Activated CD8-positive, alpha-beta T cell treated with anti-CD3 and anti-CD28 coated beads for 36 hours (primary cell): ENCODE results near the gene PRKG1. TPM values are rescaled to one million over a fixed set of nuclear protein-coding genes. Genes with fewer than 3 reads are reported as not detected.

Experiments
- ATAC-seq: fragments of 200-7000 bp; cut with Tn5 transposase; one replicate; pipeline ENCODE4 v1.10.0; 2021; ENCODE audit warnings: mild to moderate bottlenecking, moderate library complexity
- CTCF ChIA-PET: fragments of 350-600 bp; sonication (Branson Sonifier 250); formaldehyde crosslinking; loops from one replicate; lab custom pipeline; 2021; ENCODE audit warnings: antibody characterized with exemption; lab: Charles Lee
- POLR2A ChIA-PET: fragments of 350-600 bp; sonication (Branson Sonifier 250); formaldehyde crosslinking; loops from one replicate; lab custom pipeline; 2021; ENCODE audit warnings: antibody characterized with exemption; lab: Charles Lee
- DNase-seq: peaks from one replicate; pipeline ENCODE4 v3.0.0-alpha.2; 2020
- H3K27ac Mint-ChIP-seq: one replicate; pipeline ENCODE4 v1.8.0; 2021; ENCODE audit warnings: mild to moderate bottlenecking, mixed read lengths
- H3K27me3 Mint-ChIP-seq: one replicate; pipeline ENCODE4 v1.8.0; 2021; ENCODE audit warnings: mixed read lengths
- H3K36me3 Mint-ChIP-seq: one replicate; pipeline ENCODE4 v1.8.0; 2021; ENCODE audit warnings: low read depth, mixed read lengths
- H3K4me1 Mint-ChIP-seq: one replicate; pipeline ENCODE4 v1.8.0; 2021; ENCODE audit warnings: low read depth, mixed read lengths
- H3K4me3 Mint-ChIP-seq: one replicate; pipeline ENCODE4 v1.8.0; 2021; ENCODE audit warnings: mild to moderate bottlenecking, moderate library complexity, mixed read lengths
- H3K9me3 Mint-ChIP-seq: one replicate; pipeline ENCODE4 v1.8.0; 2021; ENCODE audit warnings: mixed read lengths
- CTCF ChIP-seq: fragments of 200-600 bp; IDR thresholded peaks from one replicate; pipeline ENCODE4 v1.8.0; 2022; ENCODE audit warnings: antibody characterized with exemption, mild to moderate bottlenecking
- intact Hi-C: fragments of 100-400 bp; cut with micrococcal nuclease; formaldehyde crosslinking; loops from one replicate; pipeline ENCODE4 v1.10.0; 2022
- total RNA-seq, 2 experiments: library from RNA; stranded (reverse); gene quantifications; one replicate each; pipeline ENCODE4 v1.2.3, GENCODE V29; 2021

Gene PRKG1
- total RNA-seq, 2 experiments from 2014 or later, result not detected

GRCh38 chr10:51743146-51743545 is 668.9 kb downstream of the PRKG1 start:
- DNase-seq, result no peak
- no peak overlapping the region for H3K27ac Mint-ChIP-seq
- H3K4me3 Mint-ChIP-seq, result no peak overlapping the region
- no peak for TF ChIP-seq CTCF
- no peak for ATAC-seq
- intact Hi-C loops, result no loop called here
- H3K9me3 Mint-ChIP-seq, result no peaks in the 10 kb centered on the region
- peaks cover 2% of the 10 kb centered on the region for H3K27me3 Mint-ChIP-seq
- CTCF ChIA-PET, result no interaction called here
- no peaks in the 10 kb centered on the region for H3K4me1 Mint-ChIP-seq
- H3K36me3 Mint-ChIP-seq, result no peaks in the 10 kb centered on the region
- POLR2A ChIA-PET, result no interaction called here

- CTCF ChIA-PET, result interaction anchor here (0.6 kb wide), 1 partner anchor 14 kb away, joined by 3 read pairs; no protein-coding TSS in a partner anchor
- intact Hi-C loops, result no loop called here
- POLR2A ChIA-PET, result interaction anchor here (0.6 kb wide), 2 partner anchors 37 to 61 kb away, joined by 3 read pairs; no protein-coding TSS in a partner anchor
- Mint-ChIP-seq H3K27me3 (peaks cover 2% of the 10 kb centered on the region), H3K4me3 (no peak overlapping the region), H3K27ac (no peak overlapping the region), H3K36me3 (no peaks in the 10 kb centered on the region), H3K4me1 (no peaks in the 10 kb centered on the region), H3K9me3 (no peaks in the 10 kb centered on the region)
- no peak for ATAC-seq
- TF ChIP-seq CTCF, result no peak
- DNase-seq, result no peak
Measured at GRCh38 chr10:51744235-51745000, 670.1 kb downstream of the PRKG1 start.

GRCh38 chr10:51745397-51745796 is 671.1 kb downstream of the PRKG1 start:
- Mint-ChIP-seq H3K4me3 (no peak overlapping the region), H3K27ac (no peak overlapping the region), H3K9me3 (no peaks in the 10 kb centered on the region), H3K36me3 (no peaks in the 10 kb centered on the region), H3K4me1 (no peaks in the 10 kb centered on the region), H3K27me3 (peaks cover 2% of the 10 kb centered on the region)
- intact Hi-C loops, result no loop called here
- no peak for ATAC-seq
- ChIA-PET CTCF (no interaction called here), POLR2A (no interaction called here)
- no peak for TF ChIP-seq CTCF
- no peak for DNase-seq

- Mint-ChIP-seq H3K36me3 (no peaks in the 10 kb centered on the region), H3K27me3 (no peaks in the 10 kb centered on the region), H3K4me3 (no peak overlapping the region), H3K9me3 (no peaks in the 10 kb centered on the region), H3K4me1 (no peaks in the 10 kb centered on the region), H3K27ac (no peak overlapping the region)
- ChIA-PET POLR2A (no interaction called here), CTCF (no interaction called here)
- ATAC-seq (no peak), DNase-seq (no peak)
- TF ChIP-seq CTCF, result no peak
- intact Hi-C loops, result no loop called here
Measured at GRCh38 chr10:51747216-51747615, 672.9 kb downstream of the PRKG1 start.

GRCh38 chr10:51748959-51749358 is 674.7 kb downstream of the PRKG1 start:
- no peaks in the 10 kb centered on the region for H3K9me3 Mint-ChIP-seq
- intact Hi-C loops, result no loop called here
- no peaks in the 10 kb centered on the region for H3K4me1 Mint-ChIP-seq
- H3K27ac Mint-ChIP-seq, result no peak overlapping the region
- no peaks in the 10 kb centered on the region for H3K36me3 Mint-ChIP-seq
- ATAC-seq (no peak), DNase-seq (no peak)
- TF ChIP-seq CTCF, result no peak
- H3K4me3 Mint-ChIP-seq, result no peak overlapping the region
- POLR2A ChIA-PET, result no interaction called here
- CTCF ChIA-PET, result no interaction called here
- no peaks in the 10 kb centered on the region for H3K27me3 Mint-ChIP-seq
